Liver (tissue), 9 donors: Measurements from ENCODE around the gene CPED1. TPM values are rescaled to one million over a fixed set of nuclear protein-coding genes. Genes with fewer than 3 reads are reported as not detected.

Experiments
- DNase-seq: peaks from one replicate; pipeline ENCODE4 v3.0.0-alpha.2; 2017; ENCODE audit warnings: low spot score
- H3K27ac ChIP-seq, 2 donors: one replicate each; pipeline ENCODE4 v1.7.0; 2013; ENCODE audit warnings: inconsistent platforms in 2 of 2, low read length in 2 of 2, control low read depth in 1 of 2, low read depth in 1 of 2, mild to moderate bottlenecking in 1 of 2
- H3K27me3 ChIP-seq, 4 donors: one replicate each; pipeline versions ENCODE4 v1.6.1 to v1.7.0; 2013; ENCODE audit warnings: low read length in 3 of 4, inconsistent platforms in 1 of 4, mild to moderate bottlenecking in 1 of 4, moderate library complexity in 1 of 4; ENCODE audit not compliant: control insufficient read depth in 4 of 4, insufficient read depth in 4 of 4
- H3K36me3 ChIP-seq, 4 donors: one replicate each; pipeline versions ENCODE4 v1.6.1 to v1.7.0; 2013; ENCODE audit warnings: low read length in 3 of 4, mild to moderate bottlenecking in 3 of 4, low read depth in 1 of 4, moderate library complexity in 1 of 4; ENCODE audit not compliant: control insufficient read depth in 4 of 4, insufficient read depth in 3 of 4
- H3K4me1 ChIP-seq, 4 donors: one replicate each; pipeline versions ENCODE4 v1.6.1 to v1.7.0; 2013; ENCODE audit warnings: low read length in 3 of 4, mild to moderate bottlenecking in 3 of 4, moderate library complexity in 1 of 4; ENCODE audit not compliant: control insufficient read depth in 4 of 4, insufficient read depth in 4 of 4
- H3K4me3 ChIP-seq, 3 donors: one replicate each; pipeline versions ENCODE4 v1.6.1 to v1.7.0; 2013; ENCODE audit warnings: low read length in 3 of 3, control low read depth in 1 of 3, low read depth in 1 of 3, mild to moderate bottlenecking in 1 of 3
- H3K9ac ChIP-seq, 2 donors: one replicate each; pipeline ENCODE4 v1.7.0; 2013; ENCODE audit warnings: low read length in 2 of 2, mild to moderate bottlenecking in 2 of 2, moderate library complexity in 2 of 2, control low read depth in 1 of 2, low read depth in 1 of 2
- H3K9me3 ChIP-seq, 4 donors: one replicate each; pipeline versions ENCODE4 v1.6.1 to v1.7.0; 2013; ENCODE audit warnings: low read length in 3 of 4; ENCODE audit not compliant: control insufficient read depth in 4 of 4
- CTCF ChIP-seq: fragments of 150-350 bp; IDR thresholded peaks from 2 replicates; pipeline ENCODE4 v1.5.1; 2017; ENCODE audit warnings: improper control_type of control experiment, low read depth, low read length; ENCODE audit not compliant: missing input control
- FOXA1 ChIP-seq: IDR thresholded peaks from 2 replicates; pipeline ENCODE4 v1.6.1; 2016; ENCODE audit warnings: antibody characterized with exemption
- FOXA2 ChIP-seq: IDR thresholded peaks from 2 replicates; pipeline ENCODE4 v1.6.1; 2016; ENCODE audit warnings: antibody characterized with exemption
- GABPA ChIP-seq, 2 donors: IDR thresholded peaks in 1 of 2; conservative IDR thresholded peaks in 1 of 2; 2 replicates each; pipeline ENCODE4 v1.6.1; 2016; ENCODE audit warnings: antibody characterized with exemption in 2 of 2, mild to moderate bottlenecking in 1 of 2, moderate library complexity in 1 of 2
- HNF4G ChIP-seq: IDR thresholded peaks from 2 replicates; pipeline ENCODE4 v1.6.1; 2016; ENCODE audit warnings: antibody characterized with exemption
- RAD21 ChIP-seq, 2 donors: IDR thresholded peaks; 2 replicates each; pipeline ENCODE4 v1.6.1; 2016; ENCODE audit warnings: antibody characterized with exemption in 2 of 2, mild to moderate bottlenecking in 2 of 2
- REST ChIP-seq: IDR thresholded peaks from 2 replicates; pipeline ENCODE4 v1.6.1; 2016; ENCODE audit warnings: antibody characterized with exemption, mild to moderate bottlenecking
- RXRA ChIP-seq, 2 donors: IDR thresholded peaks; 2 replicates each; pipeline ENCODE4 v1.6.1; 2017 to 2018; ENCODE audit warnings: antibody characterized with exemption in 2 of 2, mild to moderate bottlenecking in 1 of 2
- TAF1 ChIP-seq: conservative IDR thresholded peaks from 2 replicates; pipeline ENCODE4 v1.6.1; 2016; ENCODE audit warnings: antibody characterized with exemption, mild to moderate bottlenecking
- YY1 ChIP-seq: IDR thresholded peaks from 2 replicates; pipeline ENCODE4 v1.6.1; 2016; ENCODE audit warnings: antibody characterized with exemption, mild to moderate bottlenecking
- ZBTB33 ChIP-seq: IDR thresholded peaks from 2 replicates; pipeline ENCODE4 v1.6.1; 2016; ENCODE audit warnings: antibody characterized with exemption
- WGBS: extraction: QIAGEN DNeasy Blood & Tissue Kit; methylation state at CpG from one replicate; pipeline ENCODE4 v1.1.7; 2013; 5-methylcytosine and 5-hydroxymethylcytosine counted together
- polyA plus RNA-seq, 2 donors: library from polyadenylated mRNA; stranded (reverse) in 1 of 2; unstranded in 1 of 2; fragments of 200-250 nt in 1 of 2; fragments of >200 nt in 1 of 2; fragmentation: Nextera tagmentation in 1 of 2; extraction: Ambion mirVana in 1 of 2; gene quantifications; one replicate each; pipeline versions ENCODE4 v1.2.1 to v1.2.3, GENCODE V29; 2013 to 2015
- total RNA-seq, 2 donors: library from RNA; depleted of rRNA; stranded (reverse); fragments of >200 nt; gene quantifications; one replicate each; pipeline ENCODE4 v1.2.3, GENCODE V29; 2014
- donor health status: healthy.
- donor health status: healthy.
- donor health status: healthy.
- donor health status: healthy.
- donor health status: healthy.

Gene CPED1
- total and polyA plus RNA-seq, 4 donors, result 8.5 to 58.0 (median 14.6) TPM

GRCh38 chr7:120987683-120988590 lies 574 bp upstream of the CPED1 start (continued):
- no peak for TF ChIP-seq ZBTB33

- no peaks in the 10 kb centered on the region for H3K36me3 ChIP-seq
- H3K27ac ChIP-seq, result peak overlapping the region; percentile 95 to 99
- 9% methylated on average over 15 of the region's 15 CpGs for WGBS
- no peaks in the 10 kb centered on the region for H3K9me3 ChIP-seq
- TF ChIP-seq YY1 (peak; percentile 58), TAF1 (peak; percentile 15), CTCF (no peak), FOXA1 (no peak), GABPA (IDR thresholded peaks at IDR 0.05 in 1 of 2, conservative IDR thresholded peaks at IDR 0.05 in 1 of 2) (no peak), HNF4G (no peak), FOXA2 (peak; percentile 35), RAD21 (IDR thresholded peaks at IDR 0.05) (peak in 1 of 2 donors; percentile 12), RXRA (IDR thresholded peaks at IDR 0.05) (no peak), REST (peak; percentile 64)
- DNase-seq, result no peak
- no peaks in the 10 kb centered on the region for H3K27me3 ChIP-seq
- peaks cover 0 to 33% (median 16%) of the 10 kb centered on the region in 4 donors for H3K4me1 ChIP-seq
- peak overlapping the region; percentile 61 to 91 (median 76) for H3K4me3 ChIP-seq
- H3K9ac ChIP-seq, result peak overlapping the region; percentile 97 to 98
These were observed 1.0 kb downstream of the CPED1 start for GRCh38 chr7:120989257-120990220.
